Stimulated activated CD4-positive, alpha-beta T cell treated with anti-CD3 and anti-CD28 coated beads, Interleukin-1b, Interleukin-23, amount 100 ng/mL, for 4 hours (primary cell): ENCODE measurements around the gene TMEM145.
"Not testable (repeated sequence)": the region's sequence is repeated elsewhere in the genome, so short reads cannot be mapped to it uniquely, and the experiment has no call there.

ENCODE experiments used
- DNase-seq, 2 donors: peaks; one replicate each; pipeline ENCODE4 v3.0.0-alpha.2; 2020; ENCODE audit warnings: low read depth in 2 of 2

TMEM145 gene

GRCh38 chr19:42334697-42335373 lies 21.7 kb downstream of the TMEM145 start:
- no peak for DNase-seq

GRCh38 chr19:42335374-42335936 lies 22.3 kb downstream of the TMEM145 start:
- DNase-seq, result no peak

- DNase-seq, result no peak
Observed at GRCh38 chr19:42335971-42336370, 22.9 kb downstream of the TMEM145 start.

GRCh38 chr19:42339126-42339860 lies 26.2 kb downstream of the TMEM145 start:
- DNase-seq, result not testable (repeated sequence)

- DNase-seq, result not testable (repeated sequence)
Observed at GRCh38 chr19:42339922-42340321, 26.8 kb downstream of the TMEM145 start.

GRCh38 chr19:42343344-42344110 lies 30.4 kb downstream of the TMEM145 start:
- DNase-seq, result no peak

- no peak for DNase-seq
Observed at GRCh38 chr19:42344336-42344893, 31.3 kb downstream of the TMEM145 start.

GRCh38 chr19:42345191-42345812 lies 32.2 kb downstream of the TMEM145 start:
- no peak for DNase-seq

- no peak for DNase-seq
Observed at GRCh38 chr19:42348211-42348610, 35.1 kb downstream of the TMEM145 start.

GRCh38 chr19:42349378-42350107 lies 36.4 kb downstream of the TMEM145 start:
- no peak for DNase-seq

- no peak for DNase-seq
Observed at GRCh38 chr19:42350417-42350816, 37.3 kb downstream of the TMEM145 start.

GRCh38 chr19:42351079-42351735 lies 38.1 kb downstream of the TMEM145 start:
- DNase-seq, result no peak

GRCh38 chr19:42352301-42353259 lies 39.5 kb downstream of the TMEM145 start:
- DNase-seq, result no peak

GRCh38 chr19:42353341-42354015 lies 40.4 kb downstream of the TMEM145 start:
- no peak for DNase-seq

GRCh38 chr19:42355896-42356295 lies 42.8 kb downstream of the TMEM145 start:
- no peak for DNase-seq

GRCh38 chr19:42356686-42357085 lies 43.6 kb downstream of the TMEM145 start:
- no peak for DNase-seq

GRCh38 chr19:42357290-42357689 lies 44.2 kb downstream of the TMEM145 start:
- no peak for DNase-seq

- DNase-seq, result no peak
Observed at GRCh38 chr19:42360787-42361544, 47.9 kb downstream of the TMEM145 start.
